BE2C (cell line): ENCODE data around the gene LIMCH1.
"Not testable (repeated sequence)": the region's sequence is repeated elsewhere in the genome, so short reads cannot be mapped to it uniquely, and the experiment has no call there.

ENCODE experiments used
- DNase-seq: peaks from one replicate; pipeline ENCODE4 v3.0.0-alpha.2; 2020
- H3K27me3 ChIP-seq: fragments of 250-450 bp; sonication (Bioruptor Pico); 2 replicates; pipeline ENCODE4 v1.5.1; 2020; ENCODE audit warnings: mild to moderate bottlenecking
- H3K36me3 ChIP-seq: fragments of 250-450 bp; sonication (Bioruptor Pico); 2 replicates; pipeline ENCODE4 v1.5.1; 2020; ENCODE audit warnings: mild to moderate bottlenecking
- H3K4me1 ChIP-seq: fragments of 250-450 bp; sonication (Bioruptor Pico); 2 replicates; pipeline ENCODE4 v1.5.1; 2020
- H3K4me3 ChIP-seq: 2 replicates; pipeline ENCODE4 v1.5.1; 2011; ENCODE audit warnings: low read depth, low read length
- H3K9me3 ChIP-seq: fragments of 250-450 bp; sonication (Bioruptor Pico); 2 replicates; pipeline ENCODE4 v1.5.1; 2020
- TF ChIP-seq, protein P1 (sequence below): IDR thresholded peaks from 2 replicates; pipeline ENCODE4 v1.5.1; 2012; ENCODE audit warnings: mild to moderate bottlenecking, low read depth, low read length

Gene LIMCH1

DNA sequence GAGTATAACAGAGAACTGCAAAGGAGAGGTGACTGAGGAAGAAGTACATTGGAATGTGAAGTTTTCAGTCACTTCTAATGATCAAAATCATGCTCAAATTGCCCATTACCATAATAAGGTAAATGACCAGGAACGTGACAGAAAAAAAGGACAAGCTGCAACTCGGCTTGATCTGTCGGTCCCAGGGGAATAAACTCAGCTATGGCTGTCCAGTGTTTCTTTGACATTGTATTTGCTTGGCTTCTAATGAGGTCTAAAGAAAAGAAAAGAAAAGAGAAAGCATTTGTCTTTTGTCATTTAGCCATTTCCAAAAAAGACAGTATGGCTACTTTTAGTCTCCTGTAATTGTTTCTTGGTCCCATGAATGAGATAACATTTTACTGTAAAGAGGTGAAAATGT is 185.3 kb downstream of the LIMCH1 start:
- H3K36me3 ChIP-seq: no peaks in the 10 kb centered on the region
- no peak overlapping the region for H3K4me3 ChIP-seq
- no peaks in the 10 kb centered on the region; the same call in 1 of the 2 replicates for H3K9me3 ChIP-seq
- no peaks in the 10 kb centered on the region for H3K27me3 ChIP-seq
- H3K4me1 ChIP-seq: peaks cover 12% of the 10 kb centered on the region
- TF ChIP-seq, protein P1, sequence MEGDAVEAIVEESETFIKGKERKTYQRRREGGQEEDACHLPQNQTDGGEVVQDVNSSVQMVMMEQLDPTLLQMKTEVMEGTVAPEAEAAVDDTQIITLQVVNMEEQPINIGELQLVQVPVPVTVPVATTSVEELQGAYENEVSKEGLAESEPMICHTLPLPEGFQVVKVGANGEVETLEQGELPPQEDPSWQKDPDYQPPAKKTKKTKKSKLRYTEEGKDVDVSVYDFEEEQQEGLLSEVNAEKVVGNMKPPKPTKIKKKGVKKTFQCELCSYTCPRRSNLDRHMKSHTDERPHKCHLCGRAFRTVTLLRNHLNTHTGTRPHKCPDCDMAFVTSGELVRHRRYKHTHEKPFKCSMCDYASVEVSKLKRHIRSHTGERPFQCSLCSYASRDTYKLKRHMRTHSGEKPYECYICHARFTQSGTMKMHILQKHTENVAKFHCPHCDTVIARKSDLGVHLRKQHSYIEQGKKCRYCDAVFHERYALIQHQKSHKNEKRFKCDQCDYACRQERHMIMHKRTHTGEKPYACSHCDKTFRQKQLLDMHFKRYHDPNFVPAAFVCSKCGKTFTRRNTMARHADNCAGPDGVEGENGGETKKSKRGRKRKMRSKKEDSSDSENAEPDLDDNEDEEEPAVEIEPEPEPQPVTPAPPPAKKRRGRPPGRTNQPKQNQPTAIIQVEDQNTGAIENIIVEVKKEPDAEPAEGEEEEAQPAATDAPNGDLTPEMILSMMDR: no peak
- DNase-seq: no peak

DNA sequence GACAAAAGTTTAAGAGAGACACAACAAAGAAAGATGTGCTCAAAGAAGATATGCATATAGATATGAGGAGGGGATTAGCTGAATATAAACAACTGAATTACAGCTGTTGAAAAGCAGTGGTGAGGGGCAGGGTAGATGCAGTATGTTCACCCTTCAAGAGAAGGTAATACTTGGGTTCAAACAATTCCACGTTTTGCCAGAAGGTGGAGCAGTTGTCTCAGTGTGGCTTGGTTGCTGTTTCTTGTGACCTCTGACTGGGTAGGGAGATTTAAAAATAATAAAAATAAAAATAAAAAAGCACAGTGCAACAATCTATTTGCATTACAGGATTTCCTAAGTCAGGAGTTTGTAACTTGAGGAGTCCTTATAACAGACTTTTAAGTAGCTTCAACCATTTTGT is 187.3 kb downstream of the LIMCH1 start:
- no peaks in the 10 kb centered on the region; the same call in 1 of the 2 replicates for H3K9me3 ChIP-seq
- H3K4me1 ChIP-seq: peaks cover 18% of the 10 kb centered on the region
- no peak overlapping the region for H3K4me3 ChIP-seq
- TF ChIP-seq, protein P1: peak; percentile 66
- H3K36me3 ChIP-seq: no peaks in the 10 kb centered on the region
- H3K27me3 ChIP-seq: no peaks in the 10 kb centered on the region
- peak; percentile 32 for DNase-seq

DNA sequence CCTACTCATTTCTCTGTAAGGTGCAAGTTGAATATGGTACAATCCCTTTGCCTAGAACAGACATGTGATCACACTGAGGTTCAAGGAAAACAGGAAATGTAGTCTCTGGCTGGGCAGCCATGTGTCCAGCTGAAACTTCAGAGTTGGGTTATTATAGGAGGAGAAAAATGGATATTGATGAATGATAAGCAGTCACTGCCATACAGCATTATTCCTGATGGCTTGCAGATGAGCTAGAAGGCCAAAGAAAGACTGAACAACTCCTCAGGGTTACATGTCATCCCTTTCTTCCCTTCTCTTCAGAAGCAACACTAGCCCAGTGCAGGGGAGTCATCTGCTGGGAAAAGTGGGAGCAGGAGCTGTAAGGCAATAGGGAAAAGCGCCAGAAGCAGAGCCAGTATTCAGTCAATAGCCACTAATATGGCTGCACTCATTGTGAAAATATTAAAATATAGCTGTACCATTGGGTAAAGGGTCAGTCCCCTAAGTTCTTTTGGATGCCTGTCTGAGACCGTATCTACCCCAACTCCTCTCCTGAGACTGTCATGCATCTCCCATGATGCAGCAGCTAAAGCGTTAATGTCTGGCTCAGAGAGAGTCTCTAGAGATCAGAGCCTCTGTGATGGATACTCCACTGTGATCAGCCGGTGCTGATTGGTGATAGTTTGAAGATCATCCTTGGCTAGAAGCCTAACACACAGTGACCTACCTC is 190.1 kb downstream of the LIMCH1 start:
- H3K4me3 ChIP-seq: no peak overlapping the region
- no peaks in the 10 kb centered on the region for H3K27me3 ChIP-seq
- TF ChIP-seq, protein P1: no peak
- no peaks in the 10 kb centered on the region; the same call in 1 of the 2 replicates for H3K9me3 ChIP-seq
- H3K36me3 ChIP-seq: no peaks in the 10 kb centered on the region
- no peak for DNase-seq
- H3K4me1 ChIP-seq: peaks cover 30% of the 10 kb centered on the region

DNA sequence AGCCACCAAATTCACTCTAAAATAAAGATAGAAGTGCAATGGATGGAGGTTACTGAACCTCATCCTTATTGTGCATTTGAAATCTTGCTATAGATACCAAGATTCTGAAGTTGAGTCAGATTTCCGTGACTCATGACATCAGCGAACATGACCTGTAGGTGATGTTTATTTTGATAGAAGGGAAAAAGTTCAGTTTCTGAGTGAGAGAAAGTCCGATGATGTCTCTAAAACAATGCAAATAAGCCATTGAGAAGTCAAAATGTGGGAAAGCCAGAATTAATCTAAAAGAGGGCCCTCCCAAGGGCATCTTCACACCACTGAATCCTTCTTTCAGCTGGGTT is 190.6 kb downstream of the LIMCH1 start:
- H3K27me3 ChIP-seq: no peaks in the 10 kb centered on the region
- H3K4me1 ChIP-seq: peaks cover 30% of the 10 kb centered on the region
- H3K4me3 ChIP-seq: no peak overlapping the region
- no peak for DNase-seq
- no peaks in the 10 kb centered on the region; the same call in 1 of the 2 replicates for H3K9me3 ChIP-seq
- TF ChIP-seq, protein P1: no peak
- H3K36me3 ChIP-seq: no peaks in the 10 kb centered on the region

DNA sequence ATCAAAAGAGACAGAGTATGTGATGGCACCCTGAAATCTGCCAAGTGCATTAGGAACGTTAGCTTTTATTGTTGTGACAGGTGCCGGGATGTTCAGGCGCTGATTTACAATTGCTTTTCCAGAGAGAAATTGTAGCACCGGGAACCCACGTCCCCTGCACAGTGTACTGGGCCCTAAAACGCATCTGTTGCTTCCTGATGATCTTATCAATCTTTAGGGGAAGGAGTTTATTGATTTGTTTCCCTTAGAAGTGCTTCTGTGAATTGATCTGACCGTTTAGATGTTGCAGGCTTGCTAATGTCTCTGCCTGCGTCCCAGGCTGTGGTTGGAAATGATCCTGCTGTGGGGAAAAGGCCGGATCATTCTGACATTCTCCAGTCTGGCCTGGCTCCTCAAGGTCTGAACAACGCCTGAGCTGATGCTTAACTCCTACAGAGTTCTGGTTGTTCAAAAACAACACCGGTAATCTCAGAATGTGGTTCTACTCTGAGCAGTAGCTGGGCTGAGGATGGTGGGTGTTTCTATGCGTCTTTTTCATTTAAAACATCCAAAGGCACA is 193.7 kb downstream of the LIMCH1 start:
- no peak overlapping the region for H3K4me3 ChIP-seq
- no peaks in the 10 kb centered on the region for H3K9me3 ChIP-seq
- peaks cover 27% of the 10 kb centered on the region for H3K4me1 ChIP-seq
- no peaks in the 10 kb centered on the region for H3K36me3 ChIP-seq
- peak; percentile 21 for DNase-seq
- TF ChIP-seq, protein P1: no peak
- H3K27me3 ChIP-seq: no peaks in the 10 kb centered on the region

DNA sequence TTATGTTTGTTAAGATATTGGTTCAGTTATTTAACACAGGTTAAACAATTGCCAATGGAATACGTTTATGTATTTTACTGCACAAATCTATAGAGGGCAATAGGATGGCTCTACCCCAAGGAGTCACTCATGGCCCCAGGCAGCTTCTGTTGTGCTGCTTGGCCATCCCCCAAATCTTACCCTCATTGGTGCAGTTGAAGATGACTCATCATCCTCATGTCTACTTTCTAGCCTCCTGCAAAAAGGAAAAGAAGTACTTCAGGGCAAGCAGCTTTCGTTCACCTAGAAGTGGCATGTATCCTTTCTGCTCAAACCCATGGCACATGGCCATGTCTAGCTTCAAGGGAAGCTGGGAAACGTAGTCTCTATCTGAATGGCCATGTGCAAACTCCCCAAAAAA is 196.4 kb downstream of the LIMCH1 start:
- DNase-seq: no peak
- TF ChIP-seq, protein P1: no peak

DNA sequence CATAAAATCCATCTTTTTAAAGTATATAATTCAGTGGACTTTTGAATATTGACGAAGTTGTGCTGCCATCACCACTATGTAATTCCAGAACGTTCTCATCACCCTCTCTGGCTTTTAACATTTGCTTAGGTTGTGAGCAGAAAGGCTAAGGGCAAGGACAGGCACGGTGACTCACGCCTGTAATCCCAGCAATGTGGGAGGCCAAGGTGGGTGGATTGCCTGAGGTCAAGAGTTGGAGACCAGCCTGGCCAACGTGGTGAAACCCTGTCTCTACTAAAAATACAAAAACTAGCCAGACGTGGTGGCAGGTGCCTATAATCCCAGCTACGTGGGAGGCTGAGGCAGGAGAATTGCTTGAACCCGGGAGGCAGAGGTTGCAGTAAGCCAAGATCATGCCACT is 199.5 kb downstream of the LIMCH1 start:
- H3K36me3 ChIP-seq, H3K4me1 ChIP-seq, DNase-seq, H3K9me3 ChIP-seq, H3K4me3 ChIP-seq, H3K27me3 ChIP-seq: not testable (repeated sequence)

More for the DNA sequence above, 196.4 kb downstream of the LIMCH1 start:
- peaks cover 12% of the 10 kb centered on the region for H3K4me1 ChIP-seq
- H3K36me3 ChIP-seq: no peaks in the 10 kb centered on the region
- H3K27me3 ChIP-seq: no peaks in the 10 kb centered on the region
- 0 out of 2 replicates have a peak, but pooled peaks cover 2% of the 10 kb centered on the region for H3K9me3 ChIP-seq
- H3K4me3 ChIP-seq: no peak overlapping the region
